HCT116 (cell line): ENCODE measurements around the gene PBX1.

ENCODE experiments used
- ATF3 ChIP-seq: IDR thresholded peaks from 2 replicates; pipeline ENCODE4 v1.6.1; 2012
- CTCF ChIP-seq, 3 experiments: fragments of 200-600 bp in 1 of 3; sonication (generic) in 1 of 3; IDR thresholded peaks in 2 of 3; conservative IDR thresholded peaks in 1 of 3; 2 replicates each; pipeline ENCODE4 v1.5.1; 2012 to 2017; ENCODE audit warnings: low read depth in 2 of 3, low read length in 2 of 3, antibody characterized with exemption in 1 of 3, borderline replicate concordance in 1 of 3, control low read depth in 1 of 3, mild to moderate bottlenecking in 1 of 3, mixed read lengths in 1 of 3, mixed run types in 1 of 3, moderate library complexity in 1 of 3; ENCODE audit not compliant: insufficient read depth in 1 of 3
- EGR1 ChIP-seq: IDR thresholded peaks from 2 replicates; pipeline ENCODE4 v1.6.1; 2012; ENCODE audit warnings: low read depth
- EZH2 ChIP-seq: fragments of 200-600 bp; sonication (generic); IDR thresholded peaks from 2 replicates; pipeline ENCODE4 v1.6.1; 2017; ENCODE audit warnings: antibody characterized with exemption, mixed run types
- EZH2phosphoT487 ChIP-seq: fragments of 200-600 bp; IDR thresholded peaks from 2 replicates; pipeline ENCODE4 v1.6.1; 2018; ENCODE audit warnings: antibody characterized with exemption, borderline replicate concordance
- FOSL1 ChIP-seq: IDR thresholded peaks from 2 replicates; pipeline ENCODE4 v1.6.1; 2012; ENCODE audit warnings: low read depth
- JUND ChIP-seq: IDR thresholded peaks from 2 replicates; pipeline ENCODE4 v1.6.1; 2012
- POLR2A ChIP-seq: IDR thresholded peaks from 2 replicates; pipeline ENCODE4 v1.7.0; 2011; ENCODE audit warnings: borderline replicate concordance; ENCODE audit not compliant: insufficient read depth, insufficient read length; ENCODE audit errors: extremely low read depth
- POLR2AphosphoS5 ChIP-seq: IDR thresholded peaks from 2 replicates; pipeline ENCODE4 v1.6.1; 2011; ENCODE audit warnings: mild to moderate bottlenecking, low read depth, low read length, moderate library complexity
- RAD21 ChIP-seq: IDR thresholded peaks from 2 replicates; pipeline ENCODE4 v1.6.1; 2012; ENCODE audit warnings: low read depth, mild to moderate bottlenecking
- SP1 ChIP-seq: IDR thresholded peaks from 2 replicates; pipeline ENCODE4 v1.6.1; 2012; ENCODE audit warnings: low read depth
- SRF ChIP-seq: IDR thresholded peaks from 2 replicates; pipeline ENCODE4 v1.6.1; 2012; ENCODE audit warnings: low read depth

GRCh38 chr1:164876398-164877116 is 317.6 kb downstream of the PBX1 start:
- TF ChIP-seq ATF3 (no peak), JUND (no peak), CTCF (IDR thresholded peaks at IDR 0.05 in 2 of 3, conservative IDR thresholded peaks at IDR 0.05 in 1 of 3; ENCODE audit: borderline replicate concordance in 1 of 3, insufficient read depth in 1 of 3, low read depth in 2 of 3, low read length in 2 of 3) (no peak), RAD21 (no peak), POLR2A (no peak), SRF (no peak), SP1 (no peak), EGR1 (no peak), FOSL1 (no peak), EZH2 (no peak), POLR2AphosphoS5 (no peak), EZH2phosphoT487 (no peak)
